GM18507 (cell line): ENCODE results near the gene PNO1.
"Not testable (repeated sequence)": the region's sequence is repeated elsewhere in the genome, so short reads cannot be mapped to it uniquely, and the experiment has no call there.

Source experiments
- DNase-seq: peaks from one replicate; pipeline ENCODE4 v3.0.0; 2011; ENCODE audit warnings: low read depth; ENCODE audit not compliant: insufficient read length; ENCODE audit errors: extremely low spot score
- FAIRE-seq: peaks from 2 replicates; lab custom pipeline; 2011; peaks lifted over from hg19 to GRCh38; lab: Jason Lieb, UNC

The PNO1 gene

DNA sequence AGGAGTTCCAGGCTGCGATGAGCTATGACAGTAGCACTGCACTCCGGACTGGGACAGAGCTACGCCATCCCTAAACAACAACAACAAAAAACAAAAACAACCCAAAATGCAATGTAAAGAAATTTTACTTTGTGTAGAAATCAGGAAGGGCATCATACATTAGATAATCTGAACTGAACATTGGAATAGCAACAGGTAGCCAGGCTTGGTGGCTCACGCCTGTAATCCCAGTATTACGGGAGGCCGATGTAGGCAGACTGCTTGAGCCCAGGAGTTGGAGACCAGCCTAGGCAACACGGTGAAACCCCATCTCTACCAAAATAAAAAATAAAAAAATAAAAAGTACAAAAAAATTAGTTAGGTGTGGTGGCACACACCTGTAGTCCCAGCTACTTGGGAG is 2.1 kb upstream of the PNO1 start:
- FAIRE-seq (no peak), DNase-seq (no peak)

DNA sequence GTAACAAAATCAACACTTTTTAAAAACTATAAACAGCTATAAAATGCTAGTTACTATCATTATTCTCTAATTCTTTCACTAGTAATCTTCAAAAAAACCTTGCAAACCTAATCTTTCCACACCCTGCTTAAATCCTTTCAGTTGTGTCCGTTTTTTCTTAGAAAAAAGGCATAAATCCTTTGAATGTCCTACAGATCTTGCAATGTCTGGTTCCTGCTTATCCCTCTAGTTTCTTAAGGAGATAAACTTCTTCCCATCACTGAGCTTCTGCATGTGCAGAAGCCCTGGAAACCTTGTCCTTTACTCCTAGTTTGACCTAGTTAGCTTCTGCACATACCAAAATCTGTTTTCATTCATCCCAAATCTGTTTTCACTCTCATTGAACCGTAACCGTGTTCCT is 1.3 kb upstream of the PNO1 start:
- no peak for FAIRE-seq
- no peak for DNase-seq

DNA sequence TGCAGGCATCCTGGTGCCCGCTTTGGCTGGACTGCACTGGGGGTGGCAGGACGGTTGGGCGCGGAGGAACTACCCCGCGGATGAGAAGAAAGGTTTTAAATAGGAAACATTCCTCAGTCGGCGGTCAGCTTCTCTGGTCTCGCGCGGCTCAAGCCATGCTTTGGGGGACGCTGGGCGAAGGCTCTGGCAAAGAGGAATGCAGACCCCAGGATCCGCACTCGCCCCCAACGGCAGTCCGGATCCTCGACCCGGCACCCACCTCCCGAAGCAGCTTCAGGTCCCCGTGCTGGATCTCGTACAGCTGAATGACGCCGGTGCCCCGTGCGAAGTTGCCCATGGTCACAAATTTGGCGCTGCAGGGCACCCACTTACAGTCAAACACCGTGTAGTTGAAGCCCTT is 686 bp upstream of the PNO1 start:
- peak; percentile 22 for DNase-seq
- FAIRE-seq = no peak

DNA sequence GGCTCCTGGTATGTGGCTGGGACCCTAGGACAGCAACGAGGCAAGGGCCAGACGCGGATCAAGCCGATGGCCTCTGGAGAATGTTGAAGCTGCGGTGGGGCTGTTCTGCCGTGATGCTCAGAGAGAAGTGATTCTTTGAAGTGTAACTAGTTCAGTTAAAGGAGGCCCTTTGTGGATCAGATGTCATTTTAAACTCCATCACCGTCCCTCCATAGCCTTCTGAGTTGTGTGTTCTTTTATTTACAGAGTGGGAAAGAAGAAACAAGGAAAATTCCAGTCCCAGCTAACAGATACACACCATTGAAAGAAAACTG is 403 bp downstream of the PNO1 start:
- no peak for FAIRE-seq
- DNase-seq = no peak

DNA sequence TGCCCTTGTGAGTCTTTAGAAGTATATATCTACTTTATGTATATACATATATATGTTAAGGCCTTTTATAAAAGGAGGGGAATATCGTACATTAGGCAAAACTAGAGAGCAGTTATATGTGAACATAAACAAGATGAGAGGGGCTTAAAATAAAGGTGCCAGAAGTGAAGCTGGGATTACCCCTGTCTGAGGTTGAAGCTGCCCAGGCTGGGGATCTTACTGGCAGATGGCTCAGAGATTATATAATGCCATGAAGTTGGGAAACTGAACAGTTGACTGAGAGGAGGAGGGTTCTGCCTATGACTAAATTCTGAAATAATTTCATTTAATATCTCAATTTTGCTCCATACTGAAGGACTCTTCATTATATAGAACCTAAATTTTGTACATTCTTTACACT is 6.0 kb downstream of the PNO1 start:
- no peak for FAIRE-seq

DNA sequence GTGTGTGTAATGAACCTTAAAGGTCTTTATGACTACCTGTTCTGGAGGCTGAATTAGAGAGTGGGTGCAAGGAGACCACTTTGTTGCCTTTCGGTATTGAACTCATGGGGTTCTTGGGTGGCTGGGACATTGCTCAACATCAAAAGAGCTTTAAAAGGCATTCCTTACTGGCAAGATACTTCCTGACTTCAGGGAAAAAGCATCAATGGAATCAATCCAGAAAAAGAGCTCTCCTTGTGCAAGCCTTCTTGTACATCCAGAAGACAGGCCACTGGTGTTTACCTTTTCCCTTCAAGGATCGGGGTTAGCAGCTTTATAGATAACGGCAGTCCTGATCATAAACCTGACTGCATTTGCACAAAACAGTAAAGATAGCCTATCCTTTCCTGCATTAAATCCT is 9.5 kb downstream of the PNO1 start:
- DNase-seq (no peak), FAIRE-seq (no peak)

More for the DNA sequence above, 6.0 kb downstream of the PNO1 start:
- no peak for DNase-seq

DNA sequence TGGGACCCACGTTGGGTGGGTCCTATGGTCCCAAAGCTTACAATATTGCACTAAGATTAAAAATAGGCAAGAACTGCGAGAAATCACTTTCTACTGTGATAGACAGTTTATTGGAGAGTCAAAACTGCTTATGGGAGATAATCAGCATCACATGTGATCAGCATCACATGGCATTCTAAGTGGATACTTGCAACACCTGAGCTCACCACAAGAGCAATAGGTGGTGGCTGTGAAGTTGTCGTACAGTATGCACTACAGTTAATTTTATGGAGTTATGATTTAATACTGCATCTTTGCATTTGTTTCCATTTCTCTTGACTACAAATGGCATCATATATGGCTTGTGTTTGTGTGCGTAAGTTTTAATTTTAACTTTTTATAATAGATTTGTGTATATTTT is 11.6 kb downstream of the PNO1 start:
- no peak for FAIRE-seq
- no peak for DNase-seq

DNA sequence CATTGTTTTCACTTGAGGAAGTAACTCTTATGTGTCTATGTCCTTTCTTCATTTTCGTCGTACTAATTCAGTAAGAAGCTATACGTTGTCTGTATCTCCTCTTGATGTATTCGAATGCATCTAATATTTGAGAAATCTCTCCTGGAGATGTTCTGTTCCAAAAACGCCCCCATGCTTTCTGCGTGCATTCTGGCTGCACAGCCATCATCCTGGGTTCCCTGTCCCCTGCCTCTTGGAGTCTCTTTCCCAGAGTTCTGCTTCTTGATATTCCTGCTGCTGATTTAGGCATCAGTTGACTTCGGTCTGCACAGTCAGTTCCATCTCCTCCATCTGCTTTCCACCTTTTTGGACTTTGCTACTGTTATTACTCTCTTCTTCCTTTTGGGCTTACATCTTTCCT is 13.5 kb downstream of the PNO1 start:
- DNase-seq = no peak

DNA sequence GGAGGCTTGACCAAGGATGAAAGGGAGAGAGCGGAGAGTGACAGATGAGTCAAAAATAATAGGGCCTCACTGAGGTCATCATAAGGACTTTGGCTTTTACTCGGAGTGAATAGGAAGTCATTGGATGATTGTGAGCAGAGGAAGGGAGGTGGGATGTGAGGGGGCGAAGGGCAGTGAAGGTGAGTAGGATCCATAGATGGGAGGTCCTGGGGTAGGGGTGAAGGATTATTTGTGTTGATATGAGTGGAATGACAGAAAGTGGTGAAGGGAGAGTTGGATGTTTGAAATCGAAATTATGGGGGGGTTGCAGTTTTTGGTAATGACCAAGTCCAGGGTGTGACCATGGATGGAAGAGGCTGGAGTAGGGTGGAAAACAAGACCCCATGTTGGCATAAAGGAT is 14.0 kb downstream of the PNO1 start:
- DNase-seq (no peak), FAIRE-seq (no peak)

More for the DNA sequence above, 13.5 kb downstream of the PNO1 start:
- no peak for FAIRE-seq

DNA sequence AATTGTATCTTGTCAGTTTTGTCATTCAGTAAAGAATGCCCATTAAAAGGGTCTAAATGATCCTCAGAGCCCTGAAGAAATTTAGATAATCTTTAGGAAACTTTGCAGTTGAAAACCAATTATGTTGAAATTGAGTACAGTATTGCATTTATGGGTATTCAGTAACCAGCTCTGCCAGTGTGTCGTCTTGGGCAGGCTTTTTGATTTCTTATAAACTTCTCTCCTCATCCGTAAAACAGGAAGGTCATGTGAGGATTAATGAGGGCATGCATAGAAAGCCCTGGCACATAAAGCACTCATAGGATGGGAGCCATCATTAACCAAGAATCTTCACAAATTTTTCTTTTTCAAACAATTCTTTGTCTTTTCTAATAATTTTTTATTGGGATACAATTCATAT is 14.8 kb downstream of the PNO1 start:
- FAIRE-seq (no peak), DNase-seq (no peak)

DNA sequence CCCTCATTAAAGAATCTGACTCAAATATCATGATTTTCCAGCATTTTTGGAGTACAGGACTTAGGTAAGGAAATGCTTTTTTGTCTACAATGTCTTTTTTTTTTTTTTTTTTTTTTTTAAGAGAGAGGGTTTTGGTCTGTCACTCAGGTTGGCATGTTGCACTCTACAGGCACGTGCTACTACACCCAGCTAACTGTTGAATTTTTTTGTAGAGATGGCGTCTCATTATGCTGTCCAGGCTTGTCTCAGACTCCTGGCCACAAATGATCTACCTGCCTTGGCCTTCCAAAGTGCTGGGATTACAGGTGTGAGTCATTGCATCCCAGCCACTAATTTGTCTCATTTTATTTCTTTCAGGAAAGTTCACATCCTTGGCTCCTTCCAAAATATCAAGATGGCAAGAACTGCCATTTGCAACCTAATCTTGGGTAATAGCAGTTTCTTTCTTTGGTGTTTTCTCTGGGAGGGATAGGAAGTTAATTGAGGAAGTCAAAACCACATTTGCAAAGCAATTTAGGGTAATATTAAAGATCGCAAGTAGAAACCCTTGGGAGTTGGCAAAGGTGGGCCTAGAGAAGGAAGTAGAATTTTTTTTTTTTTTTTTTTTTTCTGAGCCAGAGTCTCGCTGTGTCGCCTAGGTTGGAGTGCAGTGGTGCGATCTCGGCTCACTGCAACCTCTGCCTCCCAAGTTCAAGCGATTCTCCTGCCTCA is 15.5 kb downstream of the PNO1 start:
- FAIRE-seq (no peak), DNase-seq (no peak)

DNA sequence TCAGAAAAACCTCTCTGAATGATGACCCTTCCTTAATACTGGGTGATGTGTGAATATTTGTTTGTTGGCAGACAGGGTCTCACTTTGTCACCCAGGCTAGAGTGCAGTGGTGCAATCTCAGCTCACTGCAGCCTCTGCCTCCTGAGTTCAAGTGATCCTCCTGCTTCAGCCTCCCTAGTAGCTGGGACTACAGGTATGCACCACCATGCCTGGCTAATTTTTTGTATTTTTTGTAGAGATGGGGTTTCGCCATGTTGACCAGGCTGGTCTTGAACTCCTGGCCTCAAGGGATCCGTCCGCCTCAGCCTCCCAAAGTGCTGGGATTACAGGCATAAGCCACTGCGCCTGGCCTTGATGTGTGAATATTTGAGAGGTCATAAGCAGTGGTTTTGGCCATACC is 17.5 kb downstream of the PNO1 start:
- DNase-seq, FAIRE-seq: not testable (repeated sequence)

DNA sequence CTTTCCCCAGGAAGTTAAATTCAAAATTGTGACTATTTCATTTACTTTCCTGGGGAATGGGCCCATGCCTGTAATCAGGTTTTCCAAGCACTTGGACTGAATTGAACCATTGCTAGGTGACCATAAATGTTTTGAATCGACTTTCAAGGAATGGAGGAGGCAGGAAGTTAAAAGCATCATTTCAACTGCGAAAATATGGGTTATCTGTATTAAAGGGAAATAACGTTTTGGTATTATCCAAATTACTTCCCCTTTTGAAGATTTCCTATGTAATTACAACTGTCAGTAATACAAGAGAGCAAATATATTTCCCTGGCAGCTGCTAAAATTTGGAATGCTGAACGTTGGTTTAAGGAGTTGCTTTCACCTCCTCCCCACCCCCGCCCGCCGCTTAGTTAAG is 19.0 kb downstream of the PNO1 start:
- FAIRE-seq = no peak
- DNase-seq = no peak

DNA sequence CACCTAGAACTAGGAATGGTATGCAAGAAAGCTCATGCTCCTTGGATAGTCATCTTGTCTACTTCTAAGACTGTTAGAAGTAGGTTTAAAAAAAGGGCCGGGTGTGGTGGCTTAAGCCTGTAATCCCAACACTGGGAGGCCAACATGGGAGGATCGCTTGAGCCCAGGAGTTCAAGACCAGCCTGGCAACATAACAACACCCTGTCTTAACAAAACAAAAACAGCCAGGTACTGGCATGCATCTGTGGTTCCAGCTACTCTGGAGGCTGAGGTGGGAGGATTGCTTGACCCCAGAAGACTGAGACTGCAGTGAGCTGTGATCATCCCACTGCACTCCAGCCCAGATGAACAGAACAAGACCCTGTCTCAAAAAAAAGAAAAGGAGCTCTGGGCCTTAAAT is 19.9 kb downstream of the PNO1 start:
- FAIRE-seq (no peak), DNase-seq (no peak)

DNA sequence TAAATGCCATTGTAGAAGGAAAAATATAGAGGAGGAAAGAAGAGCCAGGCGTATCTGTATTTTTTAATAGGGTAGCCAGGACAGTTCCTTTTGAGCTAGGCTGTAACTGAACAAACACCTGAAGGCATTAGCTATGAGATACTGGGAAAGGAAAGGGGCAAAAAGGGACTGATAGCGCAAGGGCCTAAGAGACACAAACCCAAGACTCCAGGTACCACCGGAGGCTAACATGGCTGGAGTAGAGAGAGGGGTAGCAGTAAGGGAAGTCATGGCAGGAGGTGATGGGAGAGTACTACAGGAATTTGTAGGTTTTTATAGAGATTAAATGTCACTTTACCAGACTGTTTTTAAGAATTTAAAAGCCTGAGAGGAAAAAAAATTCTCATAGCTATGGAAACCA is 20.7 kb downstream of the PNO1 start:
- DNase-seq = no peak
- FAIRE-seq = no peak

DNA sequence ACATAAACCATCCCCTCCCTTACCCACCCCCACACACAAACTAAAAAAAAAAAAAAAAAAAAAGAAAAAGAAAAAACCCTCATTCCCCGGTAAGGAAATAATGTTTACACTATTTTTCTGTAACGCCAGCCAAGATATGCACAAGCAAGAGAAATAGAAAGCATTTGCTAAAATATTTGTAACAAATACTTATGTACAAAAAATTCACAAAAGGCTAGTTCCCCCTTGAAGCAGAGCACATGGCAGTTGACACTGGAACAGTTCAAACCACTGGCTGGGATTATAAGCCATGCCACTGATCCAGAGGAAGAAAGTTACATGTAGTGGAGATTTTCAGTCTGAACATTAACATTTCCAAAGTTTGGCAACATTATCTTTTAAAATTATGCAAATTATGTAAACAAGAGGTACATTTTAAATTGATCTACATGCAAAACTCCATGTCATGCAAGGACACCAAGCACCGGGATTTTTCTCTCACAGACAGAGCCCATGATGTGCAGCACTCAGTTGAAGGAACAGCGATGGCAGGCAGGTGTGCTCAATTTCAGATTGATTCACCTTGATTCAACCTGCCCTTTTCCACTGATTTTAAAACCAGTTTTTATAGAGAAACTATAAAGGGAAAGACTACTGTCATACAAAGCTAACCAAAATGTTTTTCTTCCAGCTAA is 21.4 kb downstream of the PNO1 start:
- no peak for DNase-seq
- FAIRE-seq = no peak

DNA sequence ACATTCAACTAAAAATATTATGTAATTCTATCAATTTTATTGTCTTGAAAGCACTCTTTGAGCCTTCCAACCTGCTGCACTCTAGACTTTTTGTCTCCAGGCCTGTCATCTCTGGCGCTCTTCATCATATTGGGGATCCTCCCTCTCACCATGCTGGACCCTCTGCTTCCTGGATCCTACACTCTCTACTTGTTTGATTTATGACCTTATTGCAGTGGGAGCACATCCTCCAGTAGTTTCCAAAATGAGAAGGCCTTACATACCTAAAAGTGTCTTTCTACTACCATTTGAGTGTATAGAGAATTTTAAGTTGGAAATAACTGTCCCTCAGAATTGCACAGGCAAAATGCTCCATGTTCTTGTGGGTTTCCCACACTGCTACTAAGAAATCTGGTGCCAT is 25.2 kb downstream of the PNO1 start:
- FAIRE-seq = no peak
- no peak for DNase-seq

DNA sequence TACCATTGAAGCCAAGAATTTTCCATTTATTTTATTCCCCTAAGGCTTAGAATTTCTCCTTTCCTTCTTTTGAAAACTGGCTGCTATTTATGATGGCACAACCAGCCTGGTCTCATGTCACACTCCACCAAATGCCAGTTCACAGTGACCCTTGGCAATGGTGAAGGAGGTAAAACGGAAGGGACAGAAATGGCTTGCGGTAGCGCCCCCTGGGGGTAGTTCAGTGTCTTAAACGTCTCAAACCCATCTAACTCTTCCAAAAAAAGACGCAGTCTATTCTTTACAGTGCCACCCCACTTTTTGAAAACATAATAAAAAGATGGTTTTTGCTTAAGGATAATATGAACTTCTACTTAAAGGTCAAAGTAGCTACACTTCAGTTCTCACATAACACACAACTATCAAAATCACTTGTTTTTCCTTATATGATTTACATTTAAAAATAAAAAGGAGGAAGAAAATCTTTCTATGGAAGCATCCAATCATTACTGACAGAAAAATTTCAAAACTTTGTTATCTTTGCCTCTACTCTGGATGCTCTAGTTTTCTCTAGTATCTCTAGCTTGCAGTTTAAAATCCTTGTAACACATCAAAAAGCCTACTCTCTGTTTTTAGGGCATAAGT is 28.0 kb downstream of the PNO1 start:
- peak; percentile 67 for FAIRE-seq
- no peak for DNase-seq

DNA sequence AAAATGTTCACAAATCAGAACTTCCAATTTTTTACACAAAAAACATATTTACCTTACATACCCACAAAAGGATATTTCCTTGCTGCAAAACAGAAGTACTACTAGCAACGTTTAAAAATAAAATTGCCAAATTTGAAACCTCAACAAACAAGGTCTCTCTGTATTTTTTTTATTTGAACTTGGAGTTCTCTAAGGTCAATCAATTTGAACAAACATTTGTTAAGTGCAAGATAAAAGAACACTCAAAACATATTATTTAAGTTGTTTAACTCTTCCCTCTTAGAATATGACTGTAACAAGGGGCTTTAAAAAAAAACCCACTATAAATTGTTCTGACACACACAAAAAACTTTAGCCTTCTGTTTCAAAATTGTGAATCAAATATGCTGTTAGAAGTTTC is 29.6 kb downstream of the PNO1 start:
- no peak for FAIRE-seq
- no peak for DNase-seq

DNA sequence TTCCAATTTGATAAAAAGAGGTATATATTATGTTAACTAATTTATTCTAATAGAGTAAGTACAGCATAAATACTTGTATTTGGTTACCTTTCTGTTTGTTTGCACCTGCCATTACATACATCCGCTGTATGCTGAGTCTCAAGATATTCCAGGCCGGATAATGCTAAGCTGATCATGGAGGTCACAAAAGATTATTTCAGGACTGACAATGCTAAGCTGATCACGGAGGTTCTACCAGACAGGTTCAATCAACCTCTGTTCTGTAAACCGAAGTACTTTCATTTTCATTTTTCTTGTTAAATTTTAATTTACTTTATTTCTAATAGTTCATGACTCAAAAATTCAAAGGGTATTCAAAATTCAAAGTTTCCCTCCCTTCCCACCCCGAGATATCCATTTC is 31.1 kb downstream of the PNO1 start:
- DNase-seq (no peak), FAIRE-seq (no peak)
